Muscle layer of colon (tissue), 2 donors: Measurements from ENCODE around the gene TH.

Experiments used
- H3K27ac ChIP-seq: one replicate; pipeline ENCODE4 v1.7.0; 2013; ENCODE audit warnings: low read depth, mild to moderate bottlenecking, low read length, moderate library complexity
- H3K27me3 ChIP-seq, 2 donors: one replicate each; pipeline ENCODE4 v1.7.0; 2013; ENCODE audit warnings: low read length in 2 of 2, mild to moderate bottlenecking in 2 of 2; ENCODE audit not compliant: insufficient read depth in 2 of 2, control insufficient read depth in 1 of 2
- H3K36me3 ChIP-seq: one replicate; pipeline ENCODE4 v1.7.0; 2013; ENCODE audit warnings: mild to moderate bottlenecking, low read length; ENCODE audit not compliant: insufficient read depth
- H3K4me1 ChIP-seq: one replicate; pipeline ENCODE4 v1.7.0; 2013; ENCODE audit warnings: mild to moderate bottlenecking, low read length; ENCODE audit not compliant: insufficient read depth
- H3K4me3 ChIP-seq, 2 donors: one replicate each; pipeline ENCODE4 v1.7.0; 2013; ENCODE audit warnings: low read length in 2 of 2, low read depth in 1 of 2, mild to moderate bottlenecking in 1 of 2, moderate library complexity in 1 of 2
- H3K9ac ChIP-seq: one replicate; pipeline ENCODE4 v1.7.0; 2013; ENCODE audit warnings: low read length
- H3K9me3 ChIP-seq: one replicate; pipeline ENCODE4 v1.7.0; 2013; ENCODE audit warnings: mild to moderate bottlenecking, low read length
- donor health status: abdominal sarcoma.
- donor health status: Adenocarcinoma of cecum.

TH gene

DNA sequence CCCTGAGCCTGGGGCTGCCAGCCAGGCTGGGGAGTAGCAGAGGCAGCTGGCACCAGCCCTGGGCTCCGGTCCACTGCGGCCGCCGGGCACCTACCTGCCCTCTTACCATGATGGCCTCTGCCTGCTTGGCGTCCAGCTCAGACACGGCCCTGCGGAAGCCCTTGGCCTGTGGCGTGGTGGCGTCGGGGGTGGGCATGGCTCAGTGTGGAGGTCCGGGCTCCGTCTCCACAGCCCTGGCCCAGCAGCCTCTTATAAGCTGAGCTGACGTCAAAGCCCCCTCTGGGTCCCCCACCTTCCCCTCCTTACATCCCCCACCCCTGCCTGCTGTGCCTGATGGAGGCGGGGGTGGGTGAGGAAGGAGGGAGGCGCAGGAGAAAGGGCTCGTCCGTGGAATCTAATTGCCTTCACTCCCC is at the start of gene TH:
TSS of gene TH (minus strand) at position 225 of the 413 bp plus-strand sequence. CDS start at position 196, 29 bp downstream.
- H3K4me1 ChIP-seq = no peaks in the 10 kb centered on the region
- H3K27me3 ChIP-seq = peaks cover 0 to 15% of the 10 kb centered on the region in 2 donors
- H3K9ac ChIP-seq = no peak within 1 kb of the TSS
- no peak within 1 kb of the TSS for H3K4me3 ChIP-seq
- no peak within 1 kb of the TSS for H3K27ac ChIP-seq
- no peaks in the 10 kb centered on the region for H3K36me3 ChIP-seq
- no peaks in the 10 kb centered on the region for H3K9me3 ChIP-seq

DNA sequence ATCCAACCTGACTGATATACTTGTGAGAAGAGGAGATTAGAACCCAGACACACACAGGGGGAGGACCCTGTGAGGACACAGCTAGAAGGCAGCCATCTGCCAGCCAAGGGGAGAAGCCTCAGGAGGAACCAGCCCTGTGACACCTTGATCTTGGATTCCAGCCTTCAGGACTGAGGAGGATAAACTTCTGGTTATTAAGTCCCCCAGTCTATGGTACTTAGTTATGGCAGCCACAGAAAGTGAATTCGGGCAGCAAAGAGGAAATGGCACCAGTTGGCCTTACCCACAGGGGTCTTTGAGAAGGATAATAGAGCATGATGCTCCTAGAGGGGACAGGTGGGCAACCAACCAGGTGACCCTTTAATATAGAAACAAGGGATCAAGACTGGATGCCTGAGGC is 49.4 kb upstream of the TH start:
- no peak overlapping the region for H3K9ac ChIP-seq
- H3K4me1 ChIP-seq = no peaks in the 10 kb centered on the region
- H3K27me3 ChIP-seq = no peaks in the 10 kb centered on the region
- H3K27ac ChIP-seq = no peak overlapping the region
- peaks cover 3% of the 10 kb centered on the region for H3K9me3 ChIP-seq
- H3K36me3 ChIP-seq = no peaks in the 10 kb centered on the region
- no peak overlapping the region for H3K4me3 ChIP-seq

DNA sequence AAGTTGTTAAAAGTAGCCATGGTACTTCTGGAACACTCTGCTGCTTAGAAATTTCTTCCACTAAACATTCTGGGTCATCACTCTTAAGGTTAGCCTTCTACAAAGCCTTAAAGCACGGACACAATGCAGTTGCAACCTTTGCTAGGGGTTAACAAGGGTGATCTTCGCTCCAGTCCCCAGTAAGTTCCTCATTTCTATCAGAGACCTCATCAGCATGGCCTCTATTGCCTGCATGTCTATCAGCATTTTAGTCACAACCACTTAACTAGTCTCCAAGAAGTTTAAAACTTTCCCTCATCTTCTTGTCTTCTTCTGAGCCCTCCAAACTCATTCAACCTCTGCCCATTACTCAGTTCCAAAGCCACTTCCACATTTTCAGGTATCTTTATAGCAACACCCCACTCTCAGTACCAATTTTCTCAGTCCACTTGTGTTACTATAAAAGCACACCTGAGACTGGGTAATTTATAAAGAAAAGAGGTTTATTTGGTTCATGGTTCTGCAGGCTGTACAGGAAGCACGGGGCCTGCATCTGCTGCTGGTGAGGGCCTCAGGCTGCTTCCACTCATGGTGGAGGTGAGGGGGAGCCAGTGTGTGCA is 48.7 kb upstream of the TH start:
- Histone ChIP-seq H3K27me3 (no peaks in the 10 kb centered on the region), H3K4me1 (no peaks in the 10 kb centered on the region), H3K27ac (no peak overlapping the region), H3K36me3 (no peaks in the 10 kb centered on the region), H3K4me3 (no peak overlapping the region), H3K9ac (no peak overlapping the region), H3K9me3 (peaks cover 3% of the 10 kb centered on the region)

DNA sequence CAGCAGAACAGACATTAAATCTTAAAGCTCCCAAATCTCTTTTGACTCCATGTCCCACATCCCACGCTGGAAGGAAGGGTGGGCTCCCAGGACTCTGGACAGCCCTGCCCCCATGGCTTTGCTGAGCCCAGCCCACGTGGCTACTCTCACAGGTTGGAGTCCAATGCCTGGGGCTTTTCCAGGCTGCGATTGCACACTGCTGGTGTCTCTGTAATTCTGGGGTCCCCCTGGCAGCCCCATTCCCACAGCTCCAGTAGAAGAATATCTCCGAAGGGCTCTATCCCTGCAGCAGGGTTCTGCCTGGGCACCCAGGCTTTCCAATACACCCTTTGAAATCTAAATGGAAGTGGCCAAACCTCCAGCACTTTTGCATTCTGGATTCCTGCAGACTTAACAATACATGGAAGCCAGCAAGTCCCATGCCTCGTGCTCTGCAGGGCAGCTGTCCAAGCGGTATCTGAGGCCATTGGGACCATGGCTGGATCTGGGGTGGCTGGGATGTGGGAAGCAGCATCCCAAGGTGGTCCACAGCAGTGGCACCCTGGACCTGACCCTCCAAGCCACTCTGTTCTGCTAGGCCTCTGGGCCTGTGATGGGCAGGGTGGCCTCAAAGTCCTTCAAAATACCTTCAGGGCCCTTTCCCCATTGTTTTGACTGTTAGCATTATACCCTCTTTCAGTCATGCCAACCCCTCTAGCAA is 47.9 kb upstream of the TH start:
- Histone ChIP-seq H3K9ac (no peak overlapping the region), H3K4me3 (no peak overlapping the region), H3K4me1 (no peaks in the 10 kb centered on the region), H3K9me3 (peaks cover 3% of the 10 kb centered on the region), H3K27ac (no peak overlapping the region), H3K36me3 (no peaks in the 10 kb centered on the region), H3K27me3 (no peaks in the 10 kb centered on the region)

DNA sequence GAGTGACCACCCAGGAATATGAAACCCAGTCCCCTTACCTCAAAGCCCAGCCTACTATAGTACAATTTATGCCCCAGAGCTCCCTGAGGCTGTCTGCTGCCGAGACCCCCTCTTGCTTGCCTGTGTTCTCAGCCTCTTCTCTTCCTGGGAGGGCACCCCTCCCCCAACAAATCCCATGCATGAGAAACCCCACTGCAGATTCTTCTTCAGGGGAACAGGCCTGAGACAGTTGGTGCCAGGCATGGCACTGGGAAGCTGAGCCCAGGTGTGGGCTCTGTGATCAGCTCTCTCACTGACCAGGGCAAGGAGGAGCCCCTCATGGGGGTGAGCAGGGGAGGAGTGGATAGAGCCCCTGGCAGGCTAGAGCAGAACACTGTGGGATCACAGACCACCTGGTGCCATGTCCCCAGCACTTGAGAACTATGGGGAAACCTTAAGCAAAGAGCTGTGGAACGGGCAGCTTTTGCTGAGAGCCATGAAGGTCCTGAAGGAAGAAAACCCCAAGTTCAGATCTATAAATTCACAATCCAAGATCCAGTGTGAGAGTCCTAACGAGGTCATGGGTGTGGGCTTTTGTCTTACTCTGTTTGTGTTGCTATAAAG is 46.5 kb upstream of the TH start:
- H3K9me3 ChIP-seq = no peaks in the 10 kb centered on the region
- H3K9ac ChIP-seq = no peak overlapping the region
- no peaks in the 10 kb centered on the region for H3K36me3 ChIP-seq
- no peak overlapping the region for H3K27ac ChIP-seq
- H3K4me3 ChIP-seq = no peak overlapping the region
- no peaks in the 10 kb centered on the region for H3K27me3 ChIP-seq
- no peaks in the 10 kb centered on the region for H3K4me1 ChIP-seq

DNA sequence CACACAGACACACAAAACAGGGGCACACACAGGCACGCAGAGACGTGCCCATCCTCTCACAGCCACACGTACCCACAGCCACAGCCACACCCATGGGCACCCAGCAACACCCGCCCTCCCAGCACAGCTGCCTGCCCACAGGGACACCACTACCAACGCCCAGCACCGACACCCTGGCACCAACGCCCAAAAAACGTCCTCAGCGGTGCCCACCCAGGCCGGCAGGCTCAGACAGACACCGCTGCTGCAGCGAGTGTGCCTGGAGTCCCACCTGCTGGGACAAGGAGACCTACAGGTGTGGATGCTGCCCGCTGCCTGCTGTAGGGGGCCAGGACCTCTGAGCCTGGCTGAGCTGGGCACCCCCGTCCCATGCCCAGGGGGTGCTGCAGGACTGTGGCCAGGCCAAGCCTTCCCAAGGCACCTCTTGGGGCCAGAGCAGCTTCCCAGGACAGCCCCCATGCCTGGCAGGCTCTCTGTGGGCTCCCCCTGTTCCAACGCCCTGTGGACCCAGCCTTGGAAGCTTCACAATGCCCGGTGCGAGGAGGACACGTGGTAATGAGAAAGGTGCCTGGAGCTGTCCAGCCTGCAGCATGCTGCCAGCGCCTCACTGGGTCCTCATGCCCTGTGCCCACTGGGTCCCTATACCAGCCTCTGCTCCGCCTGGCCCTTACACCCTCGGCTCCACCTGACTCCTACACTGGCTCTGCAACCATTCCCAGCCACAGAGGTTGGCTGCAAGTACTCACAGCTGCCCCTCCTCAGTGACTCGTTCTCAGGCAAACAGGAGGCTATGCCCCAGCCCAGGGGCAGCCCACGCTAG is 45.8 kb upstream of the TH start:
- H3K36me3 ChIP-seq = no peaks in the 10 kb centered on the region
- H3K9ac ChIP-seq = no peak overlapping the region
- H3K9me3 ChIP-seq = no peaks in the 10 kb centered on the region
- no peak overlapping the region for H3K27ac ChIP-seq
- no peak overlapping the region for H3K4me3 ChIP-seq
- no peaks in the 10 kb centered on the region for H3K27me3 ChIP-seq
- H3K4me1 ChIP-seq = no peaks in the 10 kb centered on the region

DNA sequence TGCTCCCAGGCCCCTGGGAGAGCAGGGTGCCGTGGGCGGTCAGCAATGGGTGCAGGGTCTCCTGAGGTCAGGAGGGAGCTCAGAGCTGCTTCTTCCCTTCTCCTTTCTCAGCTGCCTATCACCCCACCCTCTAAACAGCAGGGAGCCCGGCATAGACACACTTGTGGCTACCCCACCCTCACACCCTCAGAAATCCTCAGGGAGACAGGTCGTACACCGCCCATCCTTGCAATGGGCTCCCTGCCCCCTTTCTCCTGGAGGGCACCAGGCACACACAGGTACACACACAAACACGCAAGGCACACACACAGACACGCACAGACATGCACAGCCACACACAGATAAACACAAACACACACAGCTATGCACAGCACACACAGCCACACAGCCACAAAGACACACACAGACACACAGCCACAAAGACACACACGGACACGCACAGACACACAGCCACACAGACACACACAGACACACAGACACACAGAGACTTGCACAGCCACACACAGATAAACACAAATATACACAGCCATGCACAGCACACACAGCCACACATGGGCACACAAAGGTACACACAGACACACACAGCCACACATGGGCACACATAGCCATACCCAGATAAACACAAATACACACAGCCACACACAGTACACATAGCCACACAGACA is 44.9 kb upstream of the TH start:
- H3K9ac ChIP-seq = no peak overlapping the region
- H3K4me1 ChIP-seq = no peaks in the 10 kb centered on the region
- no peaks in the 10 kb centered on the region for H3K36me3 ChIP-seq
- H3K27me3 ChIP-seq = no peaks in the 10 kb centered on the region
- H3K27ac ChIP-seq = no peak overlapping the region
- no peak overlapping the region for H3K4me3 ChIP-seq
- no peaks in the 10 kb centered on the region for H3K9me3 ChIP-seq

DNA sequence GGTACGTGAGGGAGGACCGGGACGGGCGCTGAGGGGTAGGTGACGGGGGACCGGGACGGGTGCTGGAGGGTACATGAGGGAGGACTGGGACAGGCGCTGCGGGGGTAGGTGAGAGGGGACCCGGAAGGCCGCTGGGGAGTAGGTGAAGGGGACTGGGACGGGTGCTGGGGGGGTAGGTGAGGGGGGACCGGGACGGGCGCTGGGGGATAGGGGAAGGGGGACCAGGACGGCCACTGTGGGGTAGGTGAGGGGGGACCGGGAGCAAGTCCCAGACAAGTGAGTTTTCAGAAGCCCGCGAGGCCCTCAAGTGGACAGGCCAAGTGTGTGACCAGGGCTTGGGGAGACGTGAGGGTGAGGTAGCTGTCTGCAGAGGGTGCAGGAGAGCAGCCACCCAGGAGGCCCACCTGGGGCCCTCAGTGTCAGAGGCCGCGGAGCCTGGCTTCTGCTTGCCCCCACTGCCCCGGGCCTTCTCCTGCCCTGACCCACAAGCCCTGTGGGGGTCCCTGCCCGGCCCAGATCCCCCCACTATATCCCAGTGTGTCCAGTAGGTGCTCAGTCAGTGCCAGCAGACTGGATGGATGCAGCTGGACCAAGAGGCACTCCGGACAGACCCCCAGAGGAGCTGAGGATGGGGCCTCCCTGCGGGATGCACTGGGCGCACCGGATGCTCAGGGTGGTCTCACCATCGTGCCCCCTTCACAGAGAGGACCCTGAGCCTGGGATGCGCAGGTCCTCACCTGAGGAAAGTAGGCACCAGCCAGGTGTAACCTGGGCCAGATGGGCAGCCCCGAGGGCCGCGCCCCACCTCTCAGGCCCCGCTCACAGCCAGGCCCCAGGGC is 44.2 kb upstream of the TH start:
- no peaks in the 10 kb centered on the region for H3K9me3 ChIP-seq
- H3K27ac ChIP-seq = no peak overlapping the region
- no peak overlapping the region for H3K4me3 ChIP-seq
- no peaks in the 10 kb centered on the region for H3K36me3 ChIP-seq
- H3K4me1 ChIP-seq = no peaks in the 10 kb centered on the region
- H3K9ac ChIP-seq = no peak overlapping the region
- H3K27me3 ChIP-seq = no peaks in the 10 kb centered on the region

DNA sequence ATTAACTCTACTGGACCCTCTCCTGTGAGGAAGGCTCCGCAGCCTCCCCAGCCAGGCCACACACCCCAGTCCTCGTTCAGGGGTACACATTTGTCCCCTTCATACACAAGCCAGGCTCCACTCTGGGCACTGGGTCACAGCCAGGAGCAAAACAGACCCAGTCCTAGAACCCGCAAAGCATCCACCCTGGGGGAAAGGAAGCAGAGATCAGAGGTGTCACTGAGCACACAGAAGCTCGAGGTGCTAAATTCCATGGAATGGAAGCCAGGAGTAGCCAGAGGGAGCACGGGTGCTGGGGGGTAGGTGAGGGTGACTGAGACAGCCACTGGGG is 43.6 kb upstream of the TH start:
- no peaks in the 10 kb centered on the region for H3K9me3 ChIP-seq
- no peak overlapping the region for H3K4me3 ChIP-seq
- no peaks in the 10 kb centered on the region for H3K4me1 ChIP-seq
- H3K9ac ChIP-seq = no peak overlapping the region
- no peak overlapping the region for H3K27ac ChIP-seq
- H3K36me3 ChIP-seq = no peaks in the 10 kb centered on the region
- no peaks in the 10 kb centered on the region for H3K27me3 ChIP-seq

DNA sequence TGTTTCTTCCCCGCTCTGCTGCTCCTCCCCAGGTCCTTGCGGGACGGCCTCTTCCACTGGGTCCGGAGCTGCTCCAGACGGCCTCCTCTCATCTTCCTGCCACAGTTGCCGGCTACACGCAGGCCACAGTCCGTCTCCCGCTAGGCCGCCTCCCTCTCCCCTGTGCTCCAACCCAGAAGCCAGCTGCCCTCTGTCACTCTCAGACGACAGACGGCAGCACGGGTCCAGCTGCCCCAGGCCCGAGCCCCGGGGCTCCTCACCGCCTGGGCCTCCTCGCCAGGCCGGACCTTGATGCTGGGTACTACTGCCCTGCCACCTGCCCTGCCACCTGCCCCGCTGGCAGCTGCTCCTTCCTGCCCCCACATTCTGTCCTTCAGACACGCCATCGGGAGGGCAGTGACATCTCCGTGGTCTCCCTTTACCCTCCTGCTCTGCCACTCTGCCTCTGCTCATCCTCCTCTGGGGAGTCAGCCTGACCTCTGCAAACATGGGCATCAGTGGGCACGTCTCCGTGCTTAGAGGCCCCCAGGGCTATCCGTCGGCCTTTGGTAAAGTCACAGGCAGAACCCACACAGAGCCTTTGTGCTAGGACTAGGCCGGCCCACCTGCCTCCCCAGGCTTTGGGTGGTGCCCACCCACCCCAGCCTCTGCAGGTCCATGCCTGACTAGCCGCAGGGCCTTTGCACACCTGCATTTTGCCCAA is 43.1 kb upstream of the TH start:
- no peaks in the 10 kb centered on the region for H3K4me1 ChIP-seq
- no peaks in the 10 kb centered on the region for H3K27me3 ChIP-seq
- no peak overlapping the region for H3K27ac ChIP-seq
- no peak overlapping the region for H3K4me3 ChIP-seq
- H3K9me3 ChIP-seq = no peaks in the 10 kb centered on the region
- H3K9ac ChIP-seq = no peak overlapping the region
- H3K36me3 ChIP-seq = no peaks in the 10 kb centered on the region
